ENCODE measurements around the gene NGDN.

DNA sequence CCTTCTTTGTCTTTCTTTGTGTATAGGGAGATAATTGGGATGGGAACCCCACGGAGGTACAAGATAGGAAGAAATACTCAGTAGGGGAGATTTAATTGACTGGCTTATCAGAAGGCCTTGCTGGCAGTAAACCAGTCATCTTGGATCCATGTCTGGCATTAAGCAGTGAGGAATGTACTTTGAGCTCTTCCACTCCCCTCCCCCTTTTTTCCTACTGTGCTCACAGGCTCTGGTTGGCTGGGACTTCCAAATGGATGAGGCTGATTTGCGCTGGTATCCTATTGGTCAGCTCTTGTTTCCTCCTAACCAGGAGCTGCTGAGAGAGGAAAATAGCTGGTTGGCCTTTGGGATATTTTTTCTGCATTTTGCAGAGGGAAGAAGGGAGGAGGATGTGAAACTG, 24.7 kb downstream of the NGDN start:
- TF ChIP-seq, protein P1, sequence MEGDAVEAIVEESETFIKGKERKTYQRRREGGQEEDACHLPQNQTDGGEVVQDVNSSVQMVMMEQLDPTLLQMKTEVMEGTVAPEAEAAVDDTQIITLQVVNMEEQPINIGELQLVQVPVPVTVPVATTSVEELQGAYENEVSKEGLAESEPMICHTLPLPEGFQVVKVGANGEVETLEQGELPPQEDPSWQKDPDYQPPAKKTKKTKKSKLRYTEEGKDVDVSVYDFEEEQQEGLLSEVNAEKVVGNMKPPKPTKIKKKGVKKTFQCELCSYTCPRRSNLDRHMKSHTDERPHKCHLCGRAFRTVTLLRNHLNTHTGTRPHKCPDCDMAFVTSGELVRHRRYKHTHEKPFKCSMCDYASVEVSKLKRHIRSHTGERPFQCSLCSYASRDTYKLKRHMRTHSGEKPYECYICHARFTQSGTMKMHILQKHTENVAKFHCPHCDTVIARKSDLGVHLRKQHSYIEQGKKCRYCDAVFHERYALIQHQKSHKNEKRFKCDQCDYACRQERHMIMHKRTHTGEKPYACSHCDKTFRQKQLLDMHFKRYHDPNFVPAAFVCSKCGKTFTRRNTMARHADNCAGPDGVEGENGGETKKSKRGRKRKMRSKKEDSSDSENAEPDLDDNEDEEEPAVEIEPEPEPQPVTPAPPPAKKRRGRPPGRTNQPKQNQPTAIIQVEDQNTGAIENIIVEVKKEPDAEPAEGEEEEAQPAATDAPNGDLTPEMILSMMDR (IDR thresholded peaks at IDR 0.05): no peak
- TF ChIP-seq POLR2A (IDR thresholded peaks at IDR 0.05): no peak
